GM23338 (cell line): ENCODE data around the gene DAB1.

Experiments
- CTCF ChIP-seq, 2 experiments: fragments of 200-600 bp in 1 of 2; sonication (generic) in 1 of 2; conservative IDR thresholded peaks; 2 replicates each; pipeline versions ENCODE4 v1.5.1 to v1.6.1; 2016 to 2017; ENCODE audit warnings: antibody characterized with exemption in 2 of 2, low read depth in 2 of 2, mild to moderate bottlenecking in 2 of 2, moderate library complexity in 1 of 2
- EZH2 ChIP-seq: fragments of 200-600 bp; sonication (generic); IDR thresholded peaks from one replicate; pipeline ENCODE4 v1.8.0; 2017; ENCODE audit warnings: antibody characterized with exemption, mild to moderate bottlenecking, low read depth; ENCODE audit not compliant: unreplicated experiment
- EZH2phosphoT487 ChIP-seq: fragments of 200-600 bp; sonication (generic); IDR thresholded peaks from one replicate; pipeline ENCODE4 v1.8.1; 2018; ENCODE audit warnings: antibody characterized with exemption; ENCODE audit not compliant: unreplicated experiment
- JUNB ChIP-seq: IDR thresholded peaks from one replicate; pipeline ENCODE4 v1.6.1; 2016; ENCODE audit warnings: antibody characterized with exemption; ENCODE audit not compliant: unreplicated experiment
- NANOG ChIP-seq: IDR thresholded peaks from 2 replicates; pipeline ENCODE4 v1.6.1; 2016; ENCODE audit warnings: antibody characterized with exemption, borderline replicate concordance
- POLR2AphosphoS5 ChIP-seq: IDR thresholded peaks from 2 replicates; pipeline ENCODE4 v1.6.1; 2016; ENCODE audit warnings: antibody characterized with exemption, low read depth
- STAT1 ChIP-seq: IDR thresholded peaks from one replicate; pipeline ENCODE4 v1.6.1; 2016; ENCODE audit warnings: antibody characterized with exemption; ENCODE audit not compliant: unreplicated experiment
- ZNF331 ChIP-seq: fragments of 250-450 bp; sonication (Bioruptor Pico); IDR thresholded peaks from 2 replicates; pipeline ENCODE4 v1.5.0; 2020; ENCODE audit warnings: low read depth, mild to moderate bottlenecking, moderate library complexity

DNA sequence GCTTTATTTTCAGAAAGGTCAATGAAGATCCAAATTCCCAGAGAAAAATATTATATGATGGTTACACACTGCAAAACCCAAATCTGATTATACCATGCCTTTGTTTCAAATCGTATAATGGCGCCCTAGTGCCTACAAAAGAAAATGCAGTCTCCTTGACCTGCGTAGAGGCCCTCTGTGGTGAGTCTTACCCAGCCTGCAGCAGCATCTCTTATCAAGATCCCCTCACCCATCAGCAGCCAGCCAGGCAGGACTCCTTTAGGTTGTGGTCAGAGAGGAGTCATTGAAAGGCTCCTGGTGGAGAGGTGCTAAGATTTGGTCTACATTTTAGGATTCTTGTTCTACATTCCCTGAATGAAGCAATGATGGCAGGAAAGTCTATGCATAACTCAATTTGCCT is 23.7 kb upstream of the DAB1 start:
- peak in 1 of 2 experiments; percentile 21; a peak in 1 of 4 replicates for TF ChIP-seq CTCF (conservative IDR thresholded peaks at IDR 0.05; ENCODE audit: low read depth in 2 of 2)
- TF ChIP-seq POLR2AphosphoS5 = no peak
- no peak for TF ChIP-seq EZH2phosphoT487
- no peak for TF ChIP-seq JUNB
- TF ChIP-seq EZH2 = no peak
- TF ChIP-seq STAT1 = no peak
- TF ChIP-seq NANOG = no peak
- TF ChIP-seq ZNF331 (CRISPR knock-in tag) = no peak
